Left lung (tissue), 10 donors: ENCODE measurements around the gene CPNE4. TPM values are rescaled to one million over a fixed set of nuclear protein-coding genes. Genes with fewer than 3 reads are reported as not detected.

ENCODE experiments used
- ATAC-seq: fragments of 200-7000 bp; cut with Tn5 transposase; one replicate; pipeline ENCODE4 v1.9.1; 2020; ENCODE audit warnings: moderate library complexity
- DNase-seq, 4 donors: peaks; one replicate each; pipeline ENCODE4 v3.0.0-alpha.2; 2013 to 2020
- H3K27ac ChIP-seq, 2 donors: fragments of 200-600 bp; sonication (generic) in 1 of 2; one replicate each; pipeline versions ENCODE4 v1.5.0 to v1.8.0; 2020 to 2021
- H3K27me3 ChIP-seq, 2 donors: fragments of 200-600 bp; sonication (generic) in 1 of 2; one replicate each; pipeline versions ENCODE4 v1.5.0 to v1.8.0; 2020 to 2021
- H3K36me3 ChIP-seq, 2 donors: fragments of 200-600 bp; sonication (generic) in 1 of 2; one replicate each; pipeline versions ENCODE4 v1.5.0 to v1.8.0; 2020 to 2021
- H3K4me1 ChIP-seq, 2 donors: fragments of 200-600 bp; one replicate each; pipeline ENCODE4 v1.8.0; 2021
- H3K4me3 ChIP-seq, 2 donors: fragments of 200-600 bp; sonication (generic) in 1 of 2; one replicate each; pipeline versions ENCODE4 v1.5.0 to v1.8.0; 2020 to 2021; ENCODE audit warnings: mild to moderate bottlenecking in 1 of 2
- H3K9me3 ChIP-seq, 2 donors: fragments of 200-600 bp; sonication (generic) in 1 of 2; one replicate each; pipeline versions ENCODE4 v1.5.0 to v1.8.0; 2020 to 2021
- intact Hi-C, 2 donors: fragments of 100-400 bp; cut with DNase I; formaldehyde crosslinking; loops; one replicate each; pipeline versions ENCODE4 v1.11.2 to v1.14.2; 2022
- microRNA-seq, 2 donors: library from miRNA; unstranded; fragments of <30 nt; microRNA quantifications; one replicate each; pipeline ENCODE4, GENCODE V29; 2019
- polyA plus RNA-seq, 6 donors: library from polyadenylated mRNA; unstranded; fragments of 120-200 nt; gene quantifications; one replicate each; pipeline ENCODE4 v1.2.1, GENCODE V29; 2013; ENCODE audit not compliant: insufficient read length in 6 of 6
- total RNA-seq, 2 donors: library from RNA; stranded (reverse); fragmentation: NEBNext Ultra II Directional; extraction: Animal tissue kit (Norgen Biotek cat#: 25700); gene quantifications; one replicate each; pipeline ENCODE4 v1.2.1, GENCODE V29; 2021
- TF ChIP-seq, protein P1 (sequence below), 2 donors: fragments of 200-600 bp; sonication (generic) in 1 of 2; IDR thresholded peaks; one replicate each; pipeline versions ENCODE4 v1.5.0 to v1.8.0; 2021; ENCODE audit warnings: antibody characterized with exemption in 2 of 2
- donor health status: DM: no; HTN: yes; CAD: no.
- donor health status: DM: no; HTN: no; CAD: no.

CPNE4 gene
- total and polyA plus RNA-seq, 8 donors = 0.24 to 2.1 (median 0.85) TPM

GRCh38 chr3:131484496-131485111, 550.2 kb downstream of the CPNE4 start:
- H3K27me3 ChIP-seq = no peaks in the 10 kb centered on the region
- DNase-seq (no peak), ATAC-seq (no peak)
- H3K36me3 ChIP-seq = peaks cover 0 to 56% of the 10 kb centered on the region in 2 donors
- no peaks in the 10 kb centered on the region for H3K9me3 ChIP-seq
- TF ChIP-seq, protein P1, sequence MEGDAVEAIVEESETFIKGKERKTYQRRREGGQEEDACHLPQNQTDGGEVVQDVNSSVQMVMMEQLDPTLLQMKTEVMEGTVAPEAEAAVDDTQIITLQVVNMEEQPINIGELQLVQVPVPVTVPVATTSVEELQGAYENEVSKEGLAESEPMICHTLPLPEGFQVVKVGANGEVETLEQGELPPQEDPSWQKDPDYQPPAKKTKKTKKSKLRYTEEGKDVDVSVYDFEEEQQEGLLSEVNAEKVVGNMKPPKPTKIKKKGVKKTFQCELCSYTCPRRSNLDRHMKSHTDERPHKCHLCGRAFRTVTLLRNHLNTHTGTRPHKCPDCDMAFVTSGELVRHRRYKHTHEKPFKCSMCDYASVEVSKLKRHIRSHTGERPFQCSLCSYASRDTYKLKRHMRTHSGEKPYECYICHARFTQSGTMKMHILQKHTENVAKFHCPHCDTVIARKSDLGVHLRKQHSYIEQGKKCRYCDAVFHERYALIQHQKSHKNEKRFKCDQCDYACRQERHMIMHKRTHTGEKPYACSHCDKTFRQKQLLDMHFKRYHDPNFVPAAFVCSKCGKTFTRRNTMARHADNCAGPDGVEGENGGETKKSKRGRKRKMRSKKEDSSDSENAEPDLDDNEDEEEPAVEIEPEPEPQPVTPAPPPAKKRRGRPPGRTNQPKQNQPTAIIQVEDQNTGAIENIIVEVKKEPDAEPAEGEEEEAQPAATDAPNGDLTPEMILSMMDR (IDR thresholded peaks at IDR 0.05) = no peak
- H3K4me3 ChIP-seq = no peak overlapping the region
- intact Hi-C loops = no loop called here
- no peaks in the 10 kb centered on the region for H3K4me1 ChIP-seq
- H3K27ac ChIP-seq = no peak overlapping the region

Small RNAs within 50 kb of the gene (microRNA-seq; reads per million reads assigned to microRNA genes)
- 0 reads per million in 2 donors for gene MIR5704
